ENCODE data around the gene BRD4.

- TF ChIP-seq POLR2A (IDR thresholded peaks at IDR 0.05; ENCODE audit: low read depth, low read length) (no peak), POLR2AphosphoS5 (IDR thresholded peaks at IDR 0.05; ENCODE audit: low read depth, low read length) (no peak), TAF1 (IDR thresholded peaks at IDR 0.05; ENCODE audit: borderline replicate concordance, low read depth, low read length) (no peak)
These were observed 63.4 kb downstream of the BRD4 start for GRCh38 chr19:15268928-15269253.
